Measurements from ENCODE around the gene APC. TPM values are rescaled to one million over a fixed set of nuclear protein-coding genes. Genes with fewer than 3 reads are reported as not detected.

APC gene
- total and polyA plus RNA-seq, 4 donors: 4.1 to 103 (median 23.1) TPM

DNA sequence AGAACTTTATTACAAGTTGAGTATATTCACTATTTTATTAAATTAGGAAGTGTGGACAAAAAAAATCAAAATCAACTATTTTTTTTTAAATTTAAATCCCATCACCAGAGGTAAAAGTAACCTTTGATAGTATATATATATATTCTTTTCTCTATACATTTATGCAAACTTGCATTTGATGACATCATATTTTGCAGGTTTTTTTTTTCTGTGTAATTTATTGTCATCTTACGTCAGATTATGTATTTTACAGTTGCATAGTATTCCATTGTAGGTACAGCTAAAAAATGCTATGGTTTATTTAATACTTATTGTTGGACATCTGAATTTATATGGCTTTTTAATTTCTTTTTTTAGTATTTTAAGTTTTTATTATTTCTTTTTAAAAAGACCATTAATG lies 25.5 kb downstream of the APC start:
- ATAC-seq (ENCODE audit: insufficient read depth, low FRiP score): no peak
- DNase-seq: no peak
- H3K4me1 ChIP-seq (ENCODE audit: control insufficient read depth in 5 of 5, insufficient read depth in 5 of 5, low read length in 5 of 5): peaks cover 0 to 1% (median 0%) of the 10 kb centered on the region in 5 donors
- TF ChIP-seq, protein P1, sequence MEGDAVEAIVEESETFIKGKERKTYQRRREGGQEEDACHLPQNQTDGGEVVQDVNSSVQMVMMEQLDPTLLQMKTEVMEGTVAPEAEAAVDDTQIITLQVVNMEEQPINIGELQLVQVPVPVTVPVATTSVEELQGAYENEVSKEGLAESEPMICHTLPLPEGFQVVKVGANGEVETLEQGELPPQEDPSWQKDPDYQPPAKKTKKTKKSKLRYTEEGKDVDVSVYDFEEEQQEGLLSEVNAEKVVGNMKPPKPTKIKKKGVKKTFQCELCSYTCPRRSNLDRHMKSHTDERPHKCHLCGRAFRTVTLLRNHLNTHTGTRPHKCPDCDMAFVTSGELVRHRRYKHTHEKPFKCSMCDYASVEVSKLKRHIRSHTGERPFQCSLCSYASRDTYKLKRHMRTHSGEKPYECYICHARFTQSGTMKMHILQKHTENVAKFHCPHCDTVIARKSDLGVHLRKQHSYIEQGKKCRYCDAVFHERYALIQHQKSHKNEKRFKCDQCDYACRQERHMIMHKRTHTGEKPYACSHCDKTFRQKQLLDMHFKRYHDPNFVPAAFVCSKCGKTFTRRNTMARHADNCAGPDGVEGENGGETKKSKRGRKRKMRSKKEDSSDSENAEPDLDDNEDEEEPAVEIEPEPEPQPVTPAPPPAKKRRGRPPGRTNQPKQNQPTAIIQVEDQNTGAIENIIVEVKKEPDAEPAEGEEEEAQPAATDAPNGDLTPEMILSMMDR (IDR thresholded peaks at IDR 0.05; ENCODE audit: control extremely low read depth, extremely low read depth): no peak
- no peaks in the 10 kb centered on the region for H3K9me3 ChIP-seq (ENCODE audit: control insufficient read depth in 4 of 4, insufficient read depth in 3 of 4, low read length in 3 of 4)
- H3K27ac ChIP-seq (ENCODE audit: low read depth in 1 of 2, low read length in 1 of 2): no peak overlapping the region
- peaks cover 6 to 10% (median 8%) of the 10 kb centered on the region in 4 donors for H3K36me3 ChIP-seq (ENCODE audit: control insufficient read depth in 4 of 4, insufficient read depth in 4 of 4, low read length in 4 of 4)
- 98 to 100% methylated on average over 1 of the region's 1 CpG for WGBS, 2 donors
- H3K4me3 ChIP-seq: no peak overlapping the region
- H3K9ac ChIP-seq (ENCODE audit: insufficient read depth in 1 of 2, low read length in 2 of 2): no peak overlapping the region
- no peaks in the 10 kb centered on the region for H3K27me3 ChIP-seq (ENCODE audit: control insufficient read depth in 3 of 3, insufficient read depth in 3 of 3, low read length in 2 of 3)

GRCh38 chr5:112772124-112772523 lies 34.4 kb downstream of the APC start:
- Histone ChIP-seq H3K9ac (ENCODE audit: insufficient read depth in 1 of 2, low read length in 2 of 2) (no peak overlapping the region), H3K27me3 (ENCODE audit: control insufficient read depth in 3 of 3, insufficient read depth in 3 of 3, low read length in 2 of 3) (no peaks in the 10 kb centered on the region), H3K36me3 (ENCODE audit: control insufficient read depth in 4 of 4, insufficient read depth in 4 of 4, low read length in 4 of 4) (peaks cover 1 to 12% (median 6%) of the 10 kb centered on the region in 4 donors), H3K4me3 (no peak overlapping the region), H3K4me1 (ENCODE audit: control insufficient read depth in 5 of 5, insufficient read depth in 5 of 5, low read length in 5 of 5) (peaks cover 0 to 1% (median 0%) of the 10 kb centered on the region in 5 donors), H3K27ac (ENCODE audit: low read depth in 1 of 2, low read length in 1 of 2) (no peak overlapping the region), H3K9me3 (ENCODE audit: control insufficient read depth in 4 of 4, insufficient read depth in 3 of 4, low read length in 3 of 4) (no peaks in the 10 kb centered on the region)
- TF ChIP-seq, protein P1 (IDR thresholded peaks at IDR 0.05; ENCODE audit: control extremely low read depth, extremely low read depth): no peak
- no peak for ATAC-seq (ENCODE audit: insufficient read depth, low FRiP score)
- DNase-seq: no peak

DNA sequence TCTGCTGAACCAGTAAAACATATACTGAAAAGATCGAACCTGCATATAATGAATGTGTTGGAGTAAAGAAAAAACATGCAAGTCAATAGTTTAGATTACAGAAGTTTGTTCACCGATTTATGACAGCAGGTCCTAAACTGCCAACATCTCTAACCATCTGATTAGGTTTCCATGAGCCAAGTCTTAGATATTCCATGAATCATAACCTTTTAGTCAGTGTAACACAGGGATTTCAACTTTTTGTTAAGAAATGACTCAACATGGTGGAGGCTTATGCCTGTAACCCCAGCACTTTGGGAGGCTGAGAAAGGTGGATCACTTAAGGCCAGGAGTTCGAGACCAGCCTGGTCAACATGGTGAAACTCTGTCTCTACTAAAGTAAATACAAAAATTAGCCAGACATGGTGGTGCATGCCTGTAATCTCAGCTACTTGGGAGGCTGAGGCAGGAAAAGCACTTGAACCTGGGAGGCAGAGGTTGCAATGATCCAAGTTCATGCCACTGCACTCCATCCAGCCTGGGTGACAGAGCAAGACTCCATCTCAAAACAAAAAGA lies 38.7 kb downstream of the APC start:
- Histone ChIP-seq H3K27ac (ENCODE audit: low read depth in 1 of 2, low read length in 1 of 2) (no peak overlapping the region), H3K9ac (ENCODE audit: insufficient read depth in 1 of 2, low read length in 2 of 2) (no peak overlapping the region), H3K9me3 (ENCODE audit: control insufficient read depth in 4 of 4, insufficient read depth in 3 of 4, low read length in 3 of 4) (no peaks in the 10 kb centered on the region), H3K4me3 (no peak overlapping the region), H3K27me3 (ENCODE audit: control insufficient read depth in 3 of 3, insufficient read depth in 3 of 3, low read length in 2 of 3) (no peaks in the 10 kb centered on the region), H3K4me1 (ENCODE audit: control insufficient read depth in 5 of 5, insufficient read depth in 5 of 5, low read length in 5 of 5) (peaks cover 0 to 4% (median 0%) of the 10 kb centered on the region in 5 donors), H3K36me3 (ENCODE audit: control insufficient read depth in 4 of 4, insufficient read depth in 4 of 4, low read length in 4 of 4) (peaks cover 3 to 23% (median 8%) of the 10 kb centered on the region in 4 donors)
- TF ChIP-seq, protein P1 (IDR thresholded peaks at IDR 0.05; ENCODE audit: control extremely low read depth, extremely low read depth): no peak
- 91 to 96% methylated on average over 3 of the region's 3 CpGs for WGBS, 2 donors
- no peak for DNase-seq
- no peak for ATAC-seq (ENCODE audit: insufficient read depth, low FRiP score)

- Histone ChIP-seq H3K4me1 (ENCODE audit: control insufficient read depth in 5 of 5, insufficient read depth in 5 of 5, low read length in 5 of 5) (peaks cover 0 to 4% (median 0%) of the 10 kb centered on the region in 5 donors), H3K9ac (ENCODE audit: insufficient read depth in 1 of 2, low read length in 2 of 2) (no peak overlapping the region), H3K9me3 (ENCODE audit: control insufficient read depth in 4 of 4, insufficient read depth in 3 of 4, low read length in 3 of 4) (no peaks in the 10 kb centered on the region), H3K27ac (ENCODE audit: low read depth in 1 of 2, low read length in 1 of 2) (no peak overlapping the region), H3K4me3 (no peak overlapping the region), H3K27me3 (ENCODE audit: control insufficient read depth in 3 of 3, insufficient read depth in 3 of 3, low read length in 2 of 3) (no peaks in the 10 kb centered on the region), H3K36me3 (ENCODE audit: control insufficient read depth in 4 of 4, insufficient read depth in 4 of 4, low read length in 4 of 4) (peaks cover 11 to 26% (median 15%) of the 10 kb centered on the region in 4 donors)
- TF ChIP-seq, protein P1 (IDR thresholded peaks at IDR 0.05; ENCODE audit: control extremely low read depth, extremely low read depth): no peak
- ATAC-seq (ENCODE audit: insufficient read depth, low FRiP score) (no peak), DNase-seq (no peak)
Measured at GRCh38 chr5:112779531-112779930, 41.8 kb downstream of the APC start.

Data from lung (tissue), 12 donors.